Neutrophil (primary cell): Measurements from ENCODE around the gene SYTL3.

Source experiments
- H3K27ac ChIP-seq: fragments of 200-600 bp; sonication (generic); 2 replicates; pipeline ENCODE4 v1.5.1; 2016; ENCODE audit warnings: mild to moderate bottlenecking, moderate library complexity
- H3K27me3 ChIP-seq: fragments of 200-600 bp; sonication (generic); 2 replicates; pipeline ENCODE4 v1.6.0; 2016; ENCODE audit warnings: mild to moderate bottlenecking
- H3K36me3 ChIP-seq: fragments of 200-600 bp; sonication (generic); 2 replicates; pipeline ENCODE4 v1.5.1; 2017
- H3K4me1 ChIP-seq, 2 experiments: fragments of 200-600 bp in 1 of 2; sonication (generic) in 1 of 2; 1 replicate in 1 of 2; 2 replicates in 1 of 2; pipeline versions ENCODE4 v1.5.1 to v1.6.1; 2013 to 2016; ENCODE audit warnings: low read depth in 1 of 2, low read length in 1 of 2, mild to moderate bottlenecking in 1 of 2, moderate library complexity in 1 of 2; ENCODE audit not compliant: control insufficient read depth in 1 of 2, insufficient read depth in 1 of 2
- H3K4me3 ChIP-seq, 2 experiments: fragments of 200-600 bp in 1 of 2; sonication (generic) in 1 of 2; 1 replicate in 1 of 2; 2 replicates in 1 of 2; pipeline ENCODE4 v1.5.1; 2013 to 2016; ENCODE audit warnings: low read depth in 1 of 2, low read length in 1 of 2, mild to moderate bottlenecking in 1 of 2, moderate library complexity in 1 of 2
- H3K9me3 ChIP-seq: fragments of 200-600 bp; sonication (generic); 2 replicates; pipeline ENCODE4 v1.5.1; 2016
- CTCF ChIP-seq: fragments of 200-600 bp; sonication (generic); IDR thresholded peaks from 2 replicates; pipeline ENCODE4 v1.5.1; 2016; ENCODE audit warnings: antibody characterized with exemption

Gene SYTL3

GRCh38 chr6:158761746-158762145 lies 111.9 kb downstream of the SYTL3 start:
- no peaks in the 10 kb centered on the region for H3K4me1 ChIP-seq
- TF ChIP-seq CTCF, result no peak
- no peaks in the 10 kb centered on the region for H3K9me3 ChIP-seq
- H3K27me3 ChIP-seq, result no peaks in the 10 kb centered on the region
- peaks cover 100% of the 10 kb centered on the region for H3K36me3 ChIP-seq
- no peak overlapping the region for H3K4me3 ChIP-seq
- no peak overlapping the region for H3K27ac ChIP-seq

- no peaks in the 10 kb centered on the region for H3K9me3 ChIP-seq
- no peaks in the 10 kb centered on the region for H3K4me1 ChIP-seq
- TF ChIP-seq CTCF, result no peak
- H3K36me3 ChIP-seq, result peaks cover 100% of the 10 kb centered on the region
- H3K4me3 ChIP-seq, result no peak overlapping the region
- no peaks in the 10 kb centered on the region for H3K27me3 ChIP-seq
- no peak overlapping the region for H3K27ac ChIP-seq
Observed at GRCh38 chr6:158762787-158763433, 113.1 kb downstream of the SYTL3 start.

- H3K27me3 ChIP-seq, result no peaks in the 10 kb centered on the region
- no peaks in the 10 kb centered on the region for H3K4me1 ChIP-seq
- H3K9me3 ChIP-seq, result no peaks in the 10 kb centered on the region
- no peak overlapping the region for H3K27ac ChIP-seq
- no peak for TF ChIP-seq CTCF
- peaks cover 100% of the 10 kb centered on the region for H3K36me3 ChIP-seq
- no peak overlapping the region for H3K4me3 ChIP-seq
Observed at GRCh38 chr6:158763434-158764182, 113.8 kb downstream of the SYTL3 start.

DNA sequence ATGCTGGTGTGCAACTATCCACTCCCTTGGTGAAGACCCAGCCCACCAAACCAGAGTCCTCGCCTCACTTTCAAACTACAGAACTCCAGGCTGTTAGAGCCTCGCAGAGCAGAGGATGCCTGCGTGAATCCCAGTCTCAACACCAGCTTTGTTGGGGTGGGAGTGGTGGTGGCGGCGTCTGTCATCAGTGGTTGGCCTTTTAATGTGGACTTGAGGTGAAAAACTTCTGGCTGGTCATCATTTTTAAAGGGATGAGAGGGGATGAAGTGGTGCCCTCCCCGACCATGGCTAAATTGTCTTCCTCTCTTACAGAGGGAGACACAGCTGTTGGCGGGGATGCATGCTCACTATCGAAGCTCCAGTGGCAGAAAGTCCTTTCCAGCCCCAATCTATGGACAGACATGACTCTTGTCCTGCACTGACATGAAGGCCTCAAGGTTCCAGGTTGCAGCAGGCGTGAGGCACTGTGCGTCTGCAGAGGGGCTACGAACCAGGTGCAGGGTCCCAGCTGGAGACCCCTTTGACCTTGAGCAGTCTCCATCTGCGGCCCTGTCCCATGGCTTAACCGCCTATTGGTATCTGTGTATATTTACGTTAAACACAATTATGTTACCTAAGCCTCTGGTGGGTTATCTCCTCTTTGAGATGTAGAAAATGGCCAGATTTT lies 114.5 kb downstream of the SYTL3 start:
- Histone ChIP-seq H3K27me3 (no peaks in the 10 kb centered on the region), H3K4me3 (no peak overlapping the region), H3K27ac (no peak overlapping the region), H3K9me3 (no peaks in the 10 kb centered on the region), H3K36me3 (peaks cover 100% of the 10 kb centered on the region), H3K4me1 (no peaks in the 10 kb centered on the region)
- TF ChIP-seq CTCF, result no peak

DNA sequence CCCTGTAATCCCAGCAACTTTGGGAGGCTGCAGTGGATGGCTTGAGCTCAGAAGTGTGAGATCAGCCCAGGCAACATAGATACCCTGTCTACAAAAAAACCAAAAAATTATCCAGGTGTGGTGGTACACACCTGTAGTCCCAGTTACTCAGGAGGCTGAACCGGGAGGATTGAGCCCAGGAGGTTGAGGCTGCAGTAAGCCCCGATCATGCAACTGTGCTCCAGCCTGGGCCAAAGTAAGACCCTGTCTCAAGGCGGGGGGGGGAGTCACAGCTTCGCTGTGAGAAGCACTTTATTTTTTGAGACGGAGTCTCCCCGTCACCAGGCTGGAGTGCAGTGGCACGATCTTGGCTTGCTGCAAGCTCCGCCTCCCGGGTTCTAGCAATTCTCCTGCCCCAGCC lies 115.1 kb downstream of the SYTL3 start:
- no peak for TF ChIP-seq CTCF
- H3K4me1 ChIP-seq, result no peaks in the 10 kb centered on the region
- H3K9me3 ChIP-seq, result no peaks in the 10 kb centered on the region
- no peak overlapping the region for H3K4me3 ChIP-seq
- H3K36me3 ChIP-seq, result peaks cover 100% of the 10 kb centered on the region
- H3K27me3 ChIP-seq, result no peaks in the 10 kb centered on the region
- no peak overlapping the region for H3K27ac ChIP-seq
